Measurements from ENCODE around the gene SLC44A3.
A peak's percentile ranks its signal among the peaks of the same experiment; 100 is the strongest.

SLC44A3 gene

GRCh38 chr1:94840808-94841207 lies 20.7 kb downstream of the SLC44A3 start:
- no peak for DNase-seq

DNA sequence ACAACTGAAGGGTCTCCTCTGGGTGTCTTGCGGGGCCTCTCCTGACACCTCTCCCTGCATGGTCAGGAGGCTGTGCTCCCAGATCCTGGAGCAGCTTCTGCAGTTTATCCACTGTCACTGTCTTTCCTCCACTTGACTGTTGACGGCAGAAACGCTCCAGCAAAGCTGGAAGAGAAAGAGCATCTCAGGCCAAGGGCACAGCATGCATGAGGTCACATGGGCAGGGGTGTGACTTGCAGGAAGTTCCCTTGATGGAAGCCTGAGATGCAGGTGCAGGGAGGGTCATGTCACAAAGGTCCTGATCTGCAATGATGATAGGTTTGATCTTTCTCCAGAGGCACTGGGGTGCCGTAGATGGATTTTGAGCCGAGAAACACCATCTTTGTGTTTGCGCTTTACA lies 23.3 kb downstream of the SLC44A3 start:
- DNase-seq, result no peak

- DNase-seq, result no peak
Measured at GRCh38 chr1:94843846-94844245, 23.7 kb downstream of the SLC44A3 start.

- DNase-seq, result no peak
Measured at GRCh38 chr1:94846308-94846707, 26.2 kb downstream of the SLC44A3 start.

- no peak for DNase-seq
Measured at GRCh38 chr1:94851571-94851970, 31.4 kb downstream of the SLC44A3 start.

DNA sequence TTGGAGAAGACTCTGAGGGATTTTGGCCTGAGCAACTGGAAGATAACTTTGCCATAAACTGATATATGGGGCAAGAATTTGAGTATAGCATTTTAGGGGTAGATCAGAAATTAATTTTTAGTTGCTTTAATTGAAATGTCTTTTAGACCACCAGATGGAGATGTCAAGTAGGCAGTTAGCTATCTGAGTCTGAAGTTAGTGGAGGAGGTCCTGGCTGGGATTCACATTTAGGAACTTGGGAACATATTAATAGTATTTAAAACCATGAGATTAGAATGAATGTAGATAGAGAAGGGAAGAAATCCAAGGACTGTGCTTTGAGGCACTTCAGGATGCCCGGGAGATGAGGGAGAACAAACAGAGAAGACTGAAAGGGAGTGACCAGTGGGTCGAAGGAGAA lies 32.6 kb downstream of the SLC44A3 start:
- no peak for DNase-seq

- DNase-seq, result peak; percentile 71
Measured at GRCh38 chr1:94854458-94855306, 34.5 kb downstream of the SLC44A3 start.

- DNase-seq, result no peak
Measured at GRCh38 chr1:94855307-94855700, 35.1 kb downstream of the SLC44A3 start.

GRCh38 chr1:94856004-94856403 lies 35.8 kb downstream of the SLC44A3 start:
- no peak for DNase-seq

DNA sequence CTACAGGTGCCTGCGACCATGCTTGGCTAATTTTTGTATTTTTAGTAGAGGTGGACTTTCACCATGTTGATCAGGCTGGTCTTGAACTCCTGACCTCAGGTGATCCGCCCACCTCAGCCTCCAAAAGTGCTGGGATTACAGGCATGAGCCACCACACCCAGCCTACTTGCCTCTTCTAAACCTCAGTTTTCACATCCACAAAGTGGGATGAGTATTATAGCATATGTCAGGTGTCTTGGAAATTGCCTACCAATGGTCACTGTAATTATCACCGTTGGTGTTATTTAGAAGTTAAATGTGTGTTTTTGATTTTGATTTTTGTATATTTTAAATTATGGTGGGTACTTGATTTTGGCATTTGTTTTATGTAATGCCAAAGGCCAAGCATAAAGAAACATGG lies 36.7 kb downstream of the SLC44A3 start:
- DNase-seq, result no peak

DNA sequence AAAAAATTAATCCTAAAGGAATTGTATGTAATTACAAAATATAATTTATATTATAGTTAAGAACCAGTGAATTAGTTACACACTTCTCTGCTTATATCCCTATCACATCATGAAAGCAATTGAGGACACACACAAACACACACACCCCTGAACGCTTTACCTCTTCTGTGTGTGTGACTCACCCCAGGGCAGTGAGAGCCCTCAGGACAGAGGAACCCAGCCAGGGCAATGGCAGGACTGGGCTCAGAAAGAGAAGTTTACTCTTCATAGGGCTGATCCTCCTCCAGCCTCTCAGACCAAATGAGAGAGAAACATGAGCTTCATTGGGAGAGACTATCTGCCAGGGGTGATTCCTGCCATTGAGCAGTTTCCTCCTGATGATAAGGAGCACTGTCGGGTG lies 38.1 kb downstream of the SLC44A3 start:
- no peak for DNase-seq

DNA sequence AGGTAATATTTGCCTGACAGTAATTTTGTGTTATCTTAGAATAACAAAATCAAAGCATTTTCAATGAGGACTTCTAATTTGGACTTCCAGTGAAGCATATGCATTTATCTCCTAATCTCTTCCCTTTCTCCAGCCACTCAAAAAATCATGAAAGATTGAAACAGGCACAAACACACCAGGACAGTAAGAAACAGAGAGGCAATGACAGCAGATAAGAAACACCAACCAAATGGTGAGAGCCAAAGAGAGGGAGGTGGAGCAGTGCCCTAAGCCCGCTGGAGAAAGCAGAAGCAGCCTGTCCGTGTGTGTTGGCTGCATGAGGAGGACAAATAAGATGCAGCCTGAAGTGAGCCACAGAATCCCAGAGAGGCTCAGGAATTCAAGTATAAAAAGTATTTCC lies 39.0 kb downstream of the SLC44A3 start:
- DNase-seq, result no peak

- DNase-seq, result no peak
Measured at GRCh38 chr1:94862718-94863117, 42.6 kb downstream of the SLC44A3 start.

- DNase-seq, result no peak
Measured at GRCh38 chr1:94863297-94863911, 43.2 kb downstream of the SLC44A3 start.

GRCh38 chr1:94863919-94864318 lies 43.8 kb downstream of the SLC44A3 start:
- DNase-seq, result no peak

DNA sequence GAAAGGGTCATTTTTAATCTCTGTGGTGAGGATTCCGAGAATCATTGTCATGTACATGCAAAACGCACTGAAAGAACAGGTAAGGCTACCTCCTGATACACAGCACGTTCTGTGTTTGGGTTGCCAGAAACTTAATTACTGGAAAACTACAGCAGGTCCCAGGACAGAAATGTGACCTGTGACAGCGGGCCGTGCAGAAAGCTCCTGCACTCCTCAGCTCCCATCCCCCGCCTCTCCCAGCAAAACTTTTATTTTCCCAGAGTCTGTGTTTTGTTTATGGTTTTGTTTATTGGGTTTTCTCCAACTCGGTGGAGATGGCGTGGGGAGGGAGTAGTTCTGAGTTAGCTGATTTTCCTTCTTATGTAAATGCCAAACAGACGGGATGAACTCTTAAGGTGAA lies 44.7 kb downstream of the SLC44A3 start:
- DNase-seq, result no peak

GRCh38 chr1:94865360-94865759 lies 45.2 kb downstream of the SLC44A3 start:
- DNase-seq, result no peak

- DNase-seq, result no peak
Measured at GRCh38 chr1:94866164-94866807, 46.1 kb downstream of the SLC44A3 start.

DNA sequence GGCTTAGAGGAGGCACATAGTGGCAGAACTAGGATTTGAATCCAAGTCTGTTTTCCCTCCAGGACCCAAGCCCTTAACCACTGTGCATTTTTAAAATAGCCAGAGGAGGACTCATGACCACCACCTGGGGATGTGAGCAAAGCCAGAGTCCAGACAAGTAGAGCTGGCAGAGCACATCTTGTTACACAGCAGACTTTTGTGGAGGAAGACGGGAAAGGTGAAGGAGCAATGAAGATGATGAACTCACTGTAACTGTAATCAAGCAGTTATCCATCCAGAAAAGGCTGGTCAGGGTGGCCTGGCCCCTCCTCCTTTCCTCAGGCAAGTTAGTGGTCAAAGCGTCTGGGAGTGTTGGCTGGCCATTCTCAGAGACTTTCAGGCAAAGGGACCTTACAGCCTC lies 50.9 kb downstream of the SLC44A3 start:
- no peak for DNase-seq

DNA sequence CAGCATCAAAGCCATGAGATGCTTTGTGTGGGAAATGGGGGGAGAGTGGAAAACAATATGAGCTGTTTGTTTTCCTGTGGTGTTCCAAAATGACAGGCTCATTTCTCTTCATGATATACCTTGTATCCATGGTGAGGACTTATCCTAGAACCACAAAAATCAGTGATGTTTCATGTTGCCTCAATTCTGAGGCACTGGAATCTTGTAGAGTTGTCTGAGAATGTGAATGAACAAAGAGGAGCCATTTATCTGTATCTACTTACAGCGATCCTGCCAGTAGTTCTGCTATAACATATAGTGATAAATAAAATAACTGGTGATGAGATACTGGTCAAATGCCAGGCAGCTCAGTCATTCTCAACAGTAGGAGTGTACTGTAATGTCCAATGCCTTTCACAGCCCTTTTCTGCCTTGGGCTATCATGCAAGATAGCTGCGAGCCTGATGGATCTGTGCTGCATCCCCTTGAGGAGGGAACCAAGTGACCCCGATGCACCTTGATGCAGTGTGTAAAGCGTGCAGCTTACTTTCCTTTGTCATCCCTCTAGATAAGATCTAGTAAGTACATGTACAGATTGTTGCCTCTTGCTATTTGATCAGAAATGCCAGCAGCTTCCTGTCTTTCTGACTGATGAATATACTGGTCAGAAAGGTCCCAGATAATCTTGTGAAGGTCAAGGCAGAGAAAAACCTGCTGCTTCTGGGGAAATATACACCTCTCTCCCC lies 52.8 kb downstream of the SLC44A3 start:
- no peak for DNase-seq

DNA sequence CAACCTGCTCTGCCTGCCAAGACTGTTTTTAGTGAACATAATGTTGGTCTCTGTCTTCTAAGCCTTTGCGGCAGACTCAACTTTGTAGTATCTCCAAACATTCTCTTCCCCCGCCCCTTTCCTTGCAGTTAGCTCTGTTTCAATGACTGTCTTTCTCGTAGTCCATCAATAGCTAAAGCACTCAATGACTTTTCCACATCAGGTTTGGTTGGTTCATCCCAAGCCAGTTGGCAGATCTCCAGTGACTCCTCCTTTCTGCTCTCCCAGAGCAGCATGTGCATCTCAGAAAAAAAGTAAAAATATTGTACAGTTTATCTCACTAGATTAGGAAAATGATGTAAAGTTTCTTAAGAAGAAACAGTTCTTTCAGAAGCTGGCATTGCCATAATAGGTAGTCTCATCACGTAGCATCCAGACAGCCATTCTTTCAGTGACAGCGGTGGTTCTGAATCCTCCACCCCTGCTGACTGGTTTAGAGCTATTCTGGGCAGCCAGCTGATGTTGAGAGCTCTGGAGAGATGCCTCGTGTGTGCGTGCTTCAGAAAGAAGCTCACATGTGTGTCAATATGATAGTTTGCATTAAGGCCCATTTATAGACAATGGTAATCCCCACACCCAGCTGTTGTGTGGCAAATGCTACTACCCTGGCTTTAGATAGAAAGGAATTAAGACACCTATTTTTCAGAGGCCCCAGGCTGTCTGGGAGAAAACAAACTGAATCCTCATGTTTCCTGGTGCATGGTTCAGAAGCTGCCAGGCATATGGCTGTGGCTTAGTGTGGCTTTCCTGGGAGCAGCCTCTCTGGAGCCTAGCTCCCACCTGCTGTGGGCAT lies 53.6 kb downstream of the SLC44A3 start:
- DNase-seq, result peak; percentile 21

DNA sequence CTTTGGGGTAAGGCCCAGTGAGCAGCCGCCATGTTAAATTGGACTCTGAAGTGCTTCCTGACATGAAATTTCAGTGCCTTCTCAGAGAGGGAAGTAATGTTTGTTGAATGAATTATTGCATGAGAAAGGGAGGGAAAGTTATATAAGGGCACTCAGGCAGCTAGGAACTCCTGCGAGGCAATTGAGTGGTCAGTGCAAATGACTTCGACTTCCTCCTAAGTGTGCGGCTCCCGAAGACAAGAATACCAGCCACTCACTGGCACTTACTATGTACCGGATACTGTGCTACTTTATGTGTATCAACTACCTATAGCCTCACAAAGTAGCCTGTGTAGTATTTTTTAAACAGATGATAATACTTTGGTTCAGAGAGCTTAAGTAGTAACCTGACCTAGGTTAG lies 54.3 kb downstream of the SLC44A3 start:
- no peak for DNase-seq

DNA sequence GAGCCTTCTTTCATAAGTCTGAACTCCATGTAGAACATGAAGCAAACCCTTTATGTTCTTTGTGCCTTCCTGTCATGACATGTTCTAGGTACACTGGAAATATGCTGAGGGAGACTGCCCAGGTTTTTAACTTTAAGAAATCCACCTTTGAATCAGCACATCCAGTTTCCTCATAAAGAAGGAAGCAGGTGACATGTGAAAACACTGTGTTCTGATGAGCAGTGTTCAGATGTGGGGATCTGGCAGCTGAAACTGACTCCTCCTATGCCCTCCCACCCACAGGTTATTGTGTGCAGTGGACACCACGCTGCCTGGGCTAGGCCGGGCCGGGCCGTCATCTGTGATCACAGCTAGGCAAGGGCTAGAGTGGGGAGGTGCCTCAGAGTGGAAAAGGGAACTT lies 55.6 kb downstream of the SLC44A3 start:
- DNase-seq, result no peak
